Measurements from ENCODE around the gene WDR1.

WDR1 gene

GRCh38 chr4:10080589-10081217, 35.9 kb downstream of the WDR1 start:
- H3K4me1 ChIP-seq (ENCODE audit: control insufficient read depth in 1 of 2, insufficient read depth in 2 of 2, low read length in 2 of 2): peaks cover 0 to 23% of the 10 kb centered on the region in 2 donors
- H3K27me3 ChIP-seq (ENCODE audit: low read depth, low read length): no peaks in the 10 kb centered on the region
- no peak overlapping the region for H3K4me3 ChIP-seq (ENCODE audit: low read depth in 1 of 2, low read length in 2 of 2)
- H3K36me3 ChIP-seq (ENCODE audit: control insufficient read depth in 1 of 2, insufficient read depth in 2 of 2, low read length in 2 of 2): peaks cover 95 to 98% of the 10 kb centered on the region in 2 donors
- no peaks in the 10 kb centered on the region for H3K9me3 ChIP-seq (ENCODE audit: control insufficient read depth in 1 of 2, low read length in 2 of 2)
- H3K27ac ChIP-seq (ENCODE audit: low read length): no peak overlapping the region

- Histone ChIP-seq H3K9me3 (ENCODE audit: control insufficient read depth in 1 of 2, low read length in 2 of 2) (no peaks in the 10 kb centered on the region), H3K27me3 (ENCODE audit: low read depth, low read length) (no peaks in the 10 kb centered on the region), H3K27ac (ENCODE audit: low read length) (no peak overlapping the region), H3K4me1 (ENCODE audit: control insufficient read depth in 1 of 2, insufficient read depth in 2 of 2, low read length in 2 of 2) (peaks cover 0 to 20% of the 10 kb centered on the region in 2 donors), H3K36me3 (ENCODE audit: control insufficient read depth in 1 of 2, insufficient read depth in 2 of 2, low read length in 2 of 2) (peaks cover 96 to 97% of the 10 kb centered on the region in 2 donors), H3K4me3 (ENCODE audit: low read depth in 1 of 2, low read length in 2 of 2) (no peak overlapping the region)
These were observed 36.5 kb downstream of the WDR1 start for GRCh38 chr4:10079912-10080588.

- Histone ChIP-seq H3K27ac (ENCODE audit: low read length) (no peak overlapping the region), H3K36me3 (ENCODE audit: control insufficient read depth in 1 of 2, insufficient read depth in 2 of 2, low read length in 2 of 2) (peaks cover 96 to 97% of the 10 kb centered on the region in 2 donors), H3K27me3 (ENCODE audit: low read depth, low read length) (no peaks in the 10 kb centered on the region), H3K9me3 (ENCODE audit: control insufficient read depth in 1 of 2, low read length in 2 of 2) (no peaks in the 10 kb centered on the region), H3K4me1 (ENCODE audit: control insufficient read depth in 1 of 2, insufficient read depth in 2 of 2, low read length in 2 of 2) (peaks cover 0 to 16% of the 10 kb centered on the region in 2 donors), H3K4me3 (ENCODE audit: low read depth in 1 of 2, low read length in 2 of 2) (no peak overlapping the region)
These were observed 37.3 kb downstream of the WDR1 start for GRCh38 chr4:10079256-10079655.

GRCh38 chr4:10078481-10079233, 37.9 kb downstream of the WDR1 start:
- Histone ChIP-seq H3K27ac (ENCODE audit: low read length) (no peak overlapping the region), H3K9me3 (ENCODE audit: control insufficient read depth in 1 of 2, low read length in 2 of 2) (no peaks in the 10 kb centered on the region), H3K4me3 (ENCODE audit: low read depth in 1 of 2, low read length in 2 of 2) (no peak overlapping the region), H3K4me1 (ENCODE audit: control insufficient read depth in 1 of 2, insufficient read depth in 2 of 2, low read length in 2 of 2) (peaks cover 0 to 14% of the 10 kb centered on the region in 2 donors), H3K27me3 (ENCODE audit: low read depth, low read length) (no peaks in the 10 kb centered on the region), H3K36me3 (ENCODE audit: control insufficient read depth in 1 of 2, insufficient read depth in 2 of 2, low read length in 2 of 2) (peaks cover 96 to 97% of the 10 kb centered on the region in 2 donors)

GRCh38 chr4:10077483-10078335, 38.9 kb downstream of the WDR1 start:
- Histone ChIP-seq H3K36me3 (ENCODE audit: control insufficient read depth in 1 of 2, insufficient read depth in 2 of 2, low read length in 2 of 2) (peaks cover 96 to 97% of the 10 kb centered on the region in 2 donors), H3K27me3 (ENCODE audit: low read depth, low read length) (no peaks in the 10 kb centered on the region), H3K9me3 (ENCODE audit: control insufficient read depth in 1 of 2, low read length in 2 of 2) (no peaks in the 10 kb centered on the region), H3K27ac (ENCODE audit: low read length) (no peak overlapping the region), H3K4me1 (ENCODE audit: control insufficient read depth in 1 of 2, insufficient read depth in 2 of 2, low read length in 2 of 2) (peaks cover 0 to 14% of the 10 kb centered on the region in 2 donors), H3K4me3 (ENCODE audit: low read depth in 1 of 2, low read length in 2 of 2) (no peak overlapping the region)

- Histone ChIP-seq H3K27ac (ENCODE audit: low read length) (no peak overlapping the region), H3K4me3 (ENCODE audit: low read depth in 1 of 2, low read length in 2 of 2) (no peak overlapping the region), H3K4me1 (ENCODE audit: control insufficient read depth in 1 of 2, insufficient read depth in 2 of 2, low read length in 2 of 2) (peaks cover 0 to 14% of the 10 kb centered on the region in 2 donors), H3K36me3 (ENCODE audit: control insufficient read depth in 1 of 2, insufficient read depth in 2 of 2, low read length in 2 of 2) (peaks cover 92% of the 10 kb centered on the region in 2 donors), H3K9me3 (ENCODE audit: control insufficient read depth in 1 of 2, low read length in 2 of 2) (no peaks in the 10 kb centered on the region), H3K27me3 (ENCODE audit: low read depth, low read length) (no peaks in the 10 kb centered on the region)
These were observed 39.5 kb downstream of the WDR1 start for GRCh38 chr4:10077076-10077475.

GRCh38 chr4:10075953-10076391, 40.6 kb downstream of the WDR1 start:
- no peak overlapping the region for H3K4me3 ChIP-seq (ENCODE audit: low read depth in 1 of 2, low read length in 2 of 2)
- no peaks in the 10 kb centered on the region for H3K27me3 ChIP-seq (ENCODE audit: low read depth, low read length)
- no peaks in the 10 kb centered on the region for H3K9me3 ChIP-seq (ENCODE audit: control insufficient read depth in 1 of 2, low read length in 2 of 2)
- no peak overlapping the region for H3K27ac ChIP-seq (ENCODE audit: low read length)
- H3K4me1 ChIP-seq (ENCODE audit: control insufficient read depth in 1 of 2, insufficient read depth in 2 of 2, low read length in 2 of 2): peaks cover 0 to 14% of the 10 kb centered on the region in 2 donors
- H3K36me3 ChIP-seq (ENCODE audit: control insufficient read depth in 1 of 2, insufficient read depth in 2 of 2, low read length in 2 of 2): peaks cover 82 to 86% of the 10 kb centered on the region in 2 donors

GRCh38 chr4:10075158-10075863, 41.3 kb downstream of the WDR1 start:
- no peak overlapping the region for H3K27ac ChIP-seq (ENCODE audit: low read length)
- H3K27me3 ChIP-seq (ENCODE audit: low read depth, low read length): no peaks in the 10 kb centered on the region
- no peaks in the 10 kb centered on the region for H3K9me3 ChIP-seq (ENCODE audit: control insufficient read depth in 1 of 2, low read length in 2 of 2)
- H3K4me1 ChIP-seq (ENCODE audit: control insufficient read depth in 1 of 2, insufficient read depth in 2 of 2, low read length in 2 of 2): peaks cover 0 to 9% of the 10 kb centered on the region in 2 donors
- peaks cover 75 to 83% of the 10 kb centered on the region in 2 donors for H3K36me3 ChIP-seq (ENCODE audit: control insufficient read depth in 1 of 2, insufficient read depth in 2 of 2, low read length in 2 of 2)
- no peak overlapping the region for H3K4me3 ChIP-seq (ENCODE audit: low read depth in 1 of 2, low read length in 2 of 2)

GRCh38 chr4:10074767-10075105, 41.9 kb downstream of the WDR1 start:
- H3K9me3 ChIP-seq (ENCODE audit: control insufficient read depth in 1 of 2, low read length in 2 of 2): no peaks in the 10 kb centered on the region
- no peak overlapping the region for H3K27ac ChIP-seq (ENCODE audit: low read length)
- H3K27me3 ChIP-seq (ENCODE audit: low read depth, low read length): no peaks in the 10 kb centered on the region
- no peak overlapping the region for H3K4me3 ChIP-seq (ENCODE audit: low read depth in 1 of 2, low read length in 2 of 2)
- H3K36me3 ChIP-seq (ENCODE audit: control insufficient read depth in 1 of 2, insufficient read depth in 2 of 2, low read length in 2 of 2): peaks cover 69 to 77% of the 10 kb centered on the region in 2 donors
- H3K4me1 ChIP-seq (ENCODE audit: control insufficient read depth in 1 of 2, insufficient read depth in 2 of 2, low read length in 2 of 2): peaks cover 0 to 6% of the 10 kb centered on the region in 2 donors

GRCh38 chr4:10074076-10074766, 42.4 kb downstream of the WDR1 start:
- H3K36me3 ChIP-seq (ENCODE audit: control insufficient read depth in 1 of 2, insufficient read depth in 2 of 2, low read length in 2 of 2): peaks cover 64 to 76% of the 10 kb centered on the region in 2 donors
- H3K4me1 ChIP-seq (ENCODE audit: control insufficient read depth in 1 of 2, insufficient read depth in 2 of 2, low read length in 2 of 2): peaks cover 0 to 6% of the 10 kb centered on the region in 2 donors
- no peak overlapping the region for H3K4me3 ChIP-seq (ENCODE audit: low read depth in 1 of 2, low read length in 2 of 2)
- no peaks in the 10 kb centered on the region for H3K27me3 ChIP-seq (ENCODE audit: low read depth, low read length)
- no peaks in the 10 kb centered on the region for H3K9me3 ChIP-seq (ENCODE audit: control insufficient read depth in 1 of 2, low read length in 2 of 2)
- H3K27ac ChIP-seq (ENCODE audit: low read length): no peak overlapping the region
